BE2C (cell line): ENCODE results near the gene ASAP2.

ENCODE experiments used
- DNase-seq: peaks from one replicate; pipeline ENCODE4 v3.0.0-alpha.2; 2020
- H3K27me3 ChIP-seq: fragments of 250-450 bp; sonication (Bioruptor Pico); 2 replicates; pipeline ENCODE4 v1.5.1; 2020; ENCODE audit warnings: mild to moderate bottlenecking
- H3K36me3 ChIP-seq: fragments of 250-450 bp; sonication (Bioruptor Pico); 2 replicates; pipeline ENCODE4 v1.5.1; 2020; ENCODE audit warnings: mild to moderate bottlenecking
- H3K4me1 ChIP-seq: fragments of 250-450 bp; sonication (Bioruptor Pico); 2 replicates; pipeline ENCODE4 v1.5.1; 2020
- H3K4me3 ChIP-seq: 2 replicates; pipeline ENCODE4 v1.5.1; 2011; ENCODE audit warnings: low read depth, low read length
- H3K9me3 ChIP-seq: fragments of 250-450 bp; sonication (Bioruptor Pico); 2 replicates; pipeline ENCODE4 v1.5.1; 2020
- TF ChIP-seq, protein P1 (sequence below): IDR thresholded peaks from 2 replicates; pipeline ENCODE4 v1.5.1; 2012; ENCODE audit warnings: mild to moderate bottlenecking, low read depth, low read length

Gene ASAP2

DNA sequence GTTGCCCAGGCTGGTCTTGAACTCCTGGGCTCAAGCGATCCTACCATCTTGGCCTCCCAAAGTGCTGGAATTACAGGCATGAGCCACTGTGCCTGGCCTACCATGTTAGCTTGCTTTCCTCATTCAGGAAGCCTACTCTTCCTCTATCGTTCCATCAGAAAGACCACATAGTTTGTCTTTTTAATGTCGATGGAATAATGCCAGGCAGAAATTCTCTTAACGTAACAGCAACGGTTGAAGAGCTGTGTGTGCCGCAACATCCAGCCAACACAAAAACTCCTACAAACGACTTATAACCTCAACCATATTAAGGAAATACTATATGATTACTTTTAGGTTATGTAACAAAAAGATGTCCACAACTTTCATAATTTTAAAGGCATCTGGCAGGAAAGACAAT, 206.2 kb downstream of the ASAP2 start:
- no peaks in the 10 kb centered on the region for H3K4me1 ChIP-seq
- H3K36me3 ChIP-seq = peaks cover 42% of the 10 kb centered on the region
- no peaks in the 10 kb centered on the region for H3K27me3 ChIP-seq

DNA sequence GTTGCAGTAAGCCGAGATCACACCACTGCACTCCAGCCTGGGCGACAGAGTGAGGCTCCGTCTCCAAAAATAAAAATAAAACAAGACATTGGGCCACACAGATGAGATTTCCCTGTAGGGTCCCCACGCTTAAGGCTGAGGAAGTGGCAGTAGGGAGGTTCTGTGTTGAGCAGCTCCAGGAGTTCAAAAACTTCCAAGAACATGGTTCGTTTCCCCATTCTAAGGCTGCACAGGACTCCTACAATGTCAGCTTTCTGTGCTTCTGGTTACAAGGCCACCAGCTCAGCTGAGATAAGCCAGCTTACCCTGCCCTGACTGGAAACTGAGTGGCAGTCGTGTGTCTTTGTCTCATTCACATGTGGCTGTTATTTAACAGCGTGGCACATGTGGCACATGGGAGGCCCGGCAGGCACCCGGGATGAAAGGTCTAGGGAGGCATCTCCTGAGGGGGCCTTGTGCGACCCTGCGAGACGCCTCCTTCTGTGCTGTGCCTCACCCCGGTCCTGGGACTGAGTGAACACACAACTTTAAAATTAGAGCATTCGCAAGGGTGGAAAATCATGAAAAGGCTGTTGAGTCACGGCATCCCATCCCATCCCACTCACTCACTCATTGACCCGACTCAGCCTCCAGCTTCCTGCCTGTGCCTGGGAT, 209.0 kb downstream of the ASAP2 start:
- TF ChIP-seq, protein P1, sequence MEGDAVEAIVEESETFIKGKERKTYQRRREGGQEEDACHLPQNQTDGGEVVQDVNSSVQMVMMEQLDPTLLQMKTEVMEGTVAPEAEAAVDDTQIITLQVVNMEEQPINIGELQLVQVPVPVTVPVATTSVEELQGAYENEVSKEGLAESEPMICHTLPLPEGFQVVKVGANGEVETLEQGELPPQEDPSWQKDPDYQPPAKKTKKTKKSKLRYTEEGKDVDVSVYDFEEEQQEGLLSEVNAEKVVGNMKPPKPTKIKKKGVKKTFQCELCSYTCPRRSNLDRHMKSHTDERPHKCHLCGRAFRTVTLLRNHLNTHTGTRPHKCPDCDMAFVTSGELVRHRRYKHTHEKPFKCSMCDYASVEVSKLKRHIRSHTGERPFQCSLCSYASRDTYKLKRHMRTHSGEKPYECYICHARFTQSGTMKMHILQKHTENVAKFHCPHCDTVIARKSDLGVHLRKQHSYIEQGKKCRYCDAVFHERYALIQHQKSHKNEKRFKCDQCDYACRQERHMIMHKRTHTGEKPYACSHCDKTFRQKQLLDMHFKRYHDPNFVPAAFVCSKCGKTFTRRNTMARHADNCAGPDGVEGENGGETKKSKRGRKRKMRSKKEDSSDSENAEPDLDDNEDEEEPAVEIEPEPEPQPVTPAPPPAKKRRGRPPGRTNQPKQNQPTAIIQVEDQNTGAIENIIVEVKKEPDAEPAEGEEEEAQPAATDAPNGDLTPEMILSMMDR = no peak
- Histone ChIP-seq H3K4me1 (no peaks in the 10 kb centered on the region; the same call in 1 of the 2 replicates), H3K36me3 (peaks cover 31% of the 10 kb centered on the region), H3K27me3 (no peaks in the 10 kb centered on the region), H3K4me3 (no peak overlapping the region), H3K9me3 (no peaks in the 10 kb centered on the region)
- no peak for DNase-seq

More for the DNA sequence above, 206.2 kb downstream of the ASAP2 start:
- Histone ChIP-seq H3K9me3 (no peaks in the 10 kb centered on the region; the same call in 1 of the 2 replicates), H3K4me3 (no peak overlapping the region)
- DNase-seq = no peak
- TF ChIP-seq, protein P1 = no peak

DNA sequence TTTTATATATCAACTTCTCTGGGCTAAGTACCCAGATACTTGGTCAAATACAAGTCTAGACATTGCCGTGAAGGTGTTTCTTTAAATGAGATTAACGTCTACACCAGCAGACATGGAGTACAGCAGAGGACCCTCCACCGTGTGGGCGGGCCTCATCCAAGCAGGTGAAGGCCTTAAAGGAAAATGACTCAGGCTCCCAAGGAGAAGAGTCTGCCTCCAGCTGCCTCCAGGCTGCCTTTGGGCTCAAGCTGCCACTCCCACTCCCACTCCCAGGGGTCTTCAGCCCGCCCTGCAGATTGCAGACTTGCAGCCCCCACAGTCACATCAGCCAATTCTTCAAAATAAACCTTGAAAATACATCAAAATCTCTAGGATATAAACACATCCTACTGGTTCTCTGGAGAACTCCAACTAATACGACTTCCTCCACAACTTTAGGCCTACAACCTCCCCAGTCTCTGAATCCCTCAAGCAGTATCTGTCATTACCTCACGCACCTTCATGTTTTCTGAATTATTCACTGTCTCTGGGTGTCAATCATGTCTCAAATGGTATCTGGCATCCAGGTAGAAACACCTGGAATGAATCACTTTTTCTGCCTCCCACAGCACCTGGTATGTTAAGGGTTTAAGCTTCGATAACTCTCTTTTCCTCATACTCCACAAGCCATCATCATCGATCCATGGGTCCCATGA, 209.8 kb downstream of the ASAP2 start:
- no peaks in the 10 kb centered on the region; the same call in 1 of the 2 replicates for H3K4me1 ChIP-seq
- H3K4me3 ChIP-seq = no peak overlapping the region
- peaks cover 23% of the 10 kb centered on the region; the same call in 1 of the 2 replicates for H3K36me3 ChIP-seq
- TF ChIP-seq, protein P1 = no peak
- H3K9me3 ChIP-seq = no peaks in the 10 kb centered on the region
- no peaks in the 10 kb centered on the region for H3K27me3 ChIP-seq
- no peak for DNase-seq

DNA sequence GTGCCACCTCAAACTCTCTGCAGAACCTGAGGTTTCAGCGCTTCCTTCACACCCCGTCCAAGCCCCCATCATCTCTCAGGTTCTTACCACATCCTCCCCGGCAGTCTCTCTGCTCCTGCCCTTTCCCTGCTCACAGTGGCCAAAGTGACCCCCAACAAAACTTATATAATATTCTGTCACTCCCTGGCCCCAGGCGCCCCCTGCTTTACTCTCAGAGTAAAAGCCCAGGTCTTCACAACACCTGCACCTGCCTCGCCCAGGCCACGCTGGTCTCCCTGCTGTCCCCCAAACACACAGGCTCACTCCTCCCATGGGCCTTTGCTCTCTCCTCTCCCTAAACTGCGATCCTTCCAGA, 210.3 kb downstream of the ASAP2 start:
- TF ChIP-seq, protein P1 = no peak
- H3K4me3 ChIP-seq = no peak overlapping the region
- H3K36me3 ChIP-seq = peaks cover 22% of the 10 kb centered on the region; the same call in 1 of the 2 replicates
- no peaks in the 10 kb centered on the region; the same call in 1 of the 2 replicates for H3K4me1 ChIP-seq
- DNase-seq = no peak
- no peaks in the 10 kb centered on the region for H3K9me3 ChIP-seq
- no peaks in the 10 kb centered on the region for H3K27me3 ChIP-seq

DNA sequence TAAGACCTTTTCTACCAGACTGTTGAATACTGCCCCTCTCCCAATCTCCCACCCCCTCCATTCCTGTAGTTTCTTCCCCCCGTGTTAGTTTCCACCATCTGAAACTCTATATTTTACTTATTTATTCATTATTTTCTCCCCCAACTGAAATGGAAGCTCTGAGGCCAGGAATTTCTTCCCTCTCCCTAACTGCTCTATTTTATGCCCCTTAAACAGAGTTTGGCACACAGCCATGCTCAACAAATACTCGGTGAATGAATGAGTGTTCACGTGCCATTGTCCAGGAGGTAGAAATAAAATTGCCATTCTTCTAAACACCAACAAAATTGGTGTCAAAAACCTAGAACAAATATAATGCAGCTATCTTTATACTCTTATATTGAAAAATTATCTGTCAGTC, 211.1 kb downstream of the ASAP2 start:
- DNase-seq = no peak
- Histone ChIP-seq H3K4me3 (no peak overlapping the region), H3K4me1 (no peaks in the 10 kb centered on the region; the same call in 1 of the 2 replicates), H3K36me3 (peaks cover 22% of the 10 kb centered on the region; the same call in 1 of the 2 replicates), H3K27me3 (no peaks in the 10 kb centered on the region), H3K9me3 (no peaks in the 10 kb centered on the region)
- TF ChIP-seq, protein P1 = no peak

DNA sequence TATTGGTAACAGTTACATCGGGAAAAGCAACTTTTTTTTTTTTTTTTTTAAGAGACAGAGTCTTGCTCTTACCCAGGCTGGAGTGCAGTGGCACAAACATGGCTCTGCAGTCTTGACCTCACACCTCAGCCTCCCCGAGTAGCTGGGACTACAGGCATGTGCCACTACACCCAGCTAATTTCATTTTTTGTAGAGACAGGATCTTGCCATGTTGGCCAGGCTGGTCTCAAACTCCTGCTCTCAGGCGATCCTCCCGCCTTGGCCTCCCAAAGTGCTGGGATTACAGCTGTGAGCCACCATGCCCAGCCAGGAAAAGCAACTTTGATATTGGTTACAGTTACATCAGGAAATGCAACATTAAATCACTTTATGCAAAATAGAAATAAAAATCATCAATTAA, 212.1 kb downstream of the ASAP2 start:
- TF ChIP-seq, protein P1 = no peak
- H3K4me3 ChIP-seq = no peak overlapping the region
- no peaks in the 10 kb centered on the region; the same call in 1 of the 2 replicates for H3K4me1 ChIP-seq
- H3K36me3 ChIP-seq = peaks cover 21% of the 10 kb centered on the region; the same call in 1 of the 2 replicates
- H3K9me3 ChIP-seq = no peaks in the 10 kb centered on the region
- DNase-seq = no peak
- no peaks in the 10 kb centered on the region for H3K27me3 ChIP-seq
